Skin epidermis (tissue), 12 donors: ENCODE data around the gene CHMP3.
"Not testable (repeated sequence)": the region's sequence is repeated elsewhere in the genome, so short reads cannot be mapped to it uniquely, and the experiment has no call there.

Experiments
- H3K27ac ChIP-seq, 21 experiments: fragments of 200-600 bp; sonication (generic) in 11 of 21; one replicate each; pipeline ENCODE4 v1.5.0; 2020; ENCODE audit warnings: mild to moderate bottlenecking in 3 of 21, inconsistent platforms in 2 of 21, moderate library complexity in 2 of 21
- H3K4me3 ChIP-seq, 7 experiments: fragments of 200-600 bp; sonication (generic) in 2 of 7; one replicate each; pipeline ENCODE4 v1.5.0; 2020; ENCODE audit warnings: inconsistent platforms in 2 of 7, mild to moderate bottlenecking in 2 of 7, moderate library complexity in 1 of 7

Gene CHMP3

DNA sequence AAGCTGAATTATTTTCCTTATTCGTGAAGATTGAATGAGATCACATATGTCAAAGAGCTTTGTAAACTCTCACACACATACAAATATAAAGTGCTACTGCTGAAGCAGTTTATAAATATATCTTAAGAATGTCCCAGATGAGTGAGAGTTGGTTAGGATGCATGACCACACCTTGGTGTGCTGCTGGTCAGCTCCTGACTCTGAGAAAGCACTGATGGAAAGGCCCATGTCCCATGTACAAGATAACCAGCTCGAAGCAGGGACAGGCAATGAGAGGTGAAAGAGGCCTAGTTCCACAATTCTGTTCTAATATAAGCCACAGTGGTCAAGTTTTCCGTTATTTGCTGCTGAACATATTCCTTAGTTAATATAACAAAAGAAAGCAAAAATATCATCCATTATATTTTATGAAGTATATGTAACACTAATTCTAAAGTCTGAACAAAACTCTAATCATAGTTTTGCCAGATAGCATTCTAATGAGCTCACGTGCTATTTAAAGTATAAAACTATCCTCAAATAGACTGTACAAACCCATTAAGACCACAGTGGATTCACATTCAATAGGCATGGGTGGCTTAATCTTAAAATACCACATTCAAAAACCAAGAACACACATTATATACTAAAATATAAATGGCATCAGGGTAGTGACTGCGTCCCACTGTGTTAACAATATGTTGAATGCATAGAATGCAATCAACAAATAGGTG lies 49.1 kb downstream of the CHMP3 start:
- no peak overlapping the region for H3K4me3 ChIP-seq
- no peak overlapping the region for H3K27ac ChIP-seq

DNA sequence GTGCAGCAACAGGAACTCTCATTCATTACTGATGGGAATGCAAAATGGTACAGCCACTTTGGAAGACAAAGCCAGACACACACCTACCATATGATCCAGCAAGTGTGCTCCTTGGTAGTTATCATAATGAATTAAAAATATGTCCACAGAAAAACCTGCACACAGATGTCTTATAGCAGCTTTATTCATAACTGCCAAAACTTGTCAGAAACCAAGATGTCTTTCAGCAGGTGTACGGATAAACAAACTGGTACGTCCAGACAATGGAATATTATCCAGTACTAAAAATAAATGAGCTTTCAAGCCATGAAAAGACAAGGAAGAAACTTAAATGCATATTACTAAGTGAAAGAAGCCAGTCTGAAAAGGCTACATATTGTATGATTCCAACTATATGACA lies 50.4 kb downstream of the CHMP3 start:
- Histone ChIP-seq H3K4me3 (no peak overlapping the region), H3K27ac (no peak overlapping the region)

DNA sequence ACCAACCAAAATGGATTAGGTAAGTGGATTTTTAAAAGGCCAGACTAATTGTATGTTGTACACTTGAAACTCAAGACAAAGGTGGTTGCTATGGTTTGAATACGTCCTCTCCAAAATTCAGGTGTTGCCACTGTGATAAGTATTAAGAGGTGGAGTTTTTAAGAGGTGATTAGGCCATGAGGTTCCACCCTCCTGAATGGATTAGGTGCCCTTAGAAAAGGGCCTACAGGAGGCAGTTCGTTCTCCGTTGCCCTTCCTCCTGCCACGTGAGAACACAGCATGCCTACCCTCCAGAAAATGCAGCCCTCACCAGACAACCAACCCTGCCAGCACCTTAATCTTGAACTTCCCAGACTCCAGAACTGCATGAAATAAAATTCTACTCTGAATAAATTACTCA lies 51.2 kb downstream of the CHMP3 start:
- Histone ChIP-seq H3K4me3 (no peak overlapping the region), H3K27ac (no peak overlapping the region)

DNA sequence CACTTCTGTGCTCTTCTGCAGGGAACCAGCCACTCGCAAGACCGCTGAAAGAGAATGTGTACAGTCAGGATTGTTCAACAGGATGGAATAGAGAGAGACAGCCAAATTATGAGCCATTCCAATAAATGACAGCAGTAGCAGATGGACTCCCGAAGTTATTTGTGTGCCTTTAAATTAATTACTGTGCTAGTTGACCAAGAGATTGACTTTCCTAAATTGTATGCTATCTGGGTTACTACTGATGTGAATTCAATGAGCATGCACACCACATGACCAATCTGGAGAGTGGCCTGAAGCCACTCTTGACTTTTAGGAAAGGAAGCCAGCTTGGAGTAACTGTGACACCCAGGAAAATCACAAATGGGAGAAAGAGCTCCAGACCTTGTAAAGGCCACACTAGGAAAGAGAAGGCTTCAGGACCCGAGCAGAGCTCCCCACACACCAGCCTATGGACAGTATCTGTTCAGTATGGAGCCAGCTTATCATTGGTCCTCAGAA lies 52.8 kb downstream of the CHMP3 start:
- no peak overlapping the region for H3K27ac ChIP-seq

DNA sequence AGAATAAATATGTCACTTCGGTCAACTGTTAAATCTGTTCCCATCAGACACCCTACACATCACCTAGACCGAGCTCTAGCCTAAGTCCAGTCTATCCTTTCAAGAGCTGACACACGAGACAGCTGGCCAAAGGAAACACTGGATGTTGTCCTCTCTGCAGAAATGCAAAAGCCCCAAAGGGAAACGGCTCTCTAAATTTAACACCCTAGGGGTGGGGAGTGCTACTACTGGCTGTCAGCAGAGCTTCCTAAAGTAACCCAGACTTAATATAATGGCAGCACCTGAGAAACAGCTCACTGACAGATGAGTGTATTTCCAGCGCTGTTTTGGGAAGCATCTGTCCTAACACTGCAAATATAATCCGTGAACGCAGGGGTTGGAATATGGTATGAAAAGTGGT lies 55.6 kb downstream of the CHMP3 start:
- no peak overlapping the region for H3K27ac ChIP-seq
- no peak overlapping the region for H3K4me3 ChIP-seq

More for the DNA sequence above, 52.8 kb downstream of the CHMP3 start:
- H3K4me3 ChIP-seq, result no peak overlapping the region

DNA sequence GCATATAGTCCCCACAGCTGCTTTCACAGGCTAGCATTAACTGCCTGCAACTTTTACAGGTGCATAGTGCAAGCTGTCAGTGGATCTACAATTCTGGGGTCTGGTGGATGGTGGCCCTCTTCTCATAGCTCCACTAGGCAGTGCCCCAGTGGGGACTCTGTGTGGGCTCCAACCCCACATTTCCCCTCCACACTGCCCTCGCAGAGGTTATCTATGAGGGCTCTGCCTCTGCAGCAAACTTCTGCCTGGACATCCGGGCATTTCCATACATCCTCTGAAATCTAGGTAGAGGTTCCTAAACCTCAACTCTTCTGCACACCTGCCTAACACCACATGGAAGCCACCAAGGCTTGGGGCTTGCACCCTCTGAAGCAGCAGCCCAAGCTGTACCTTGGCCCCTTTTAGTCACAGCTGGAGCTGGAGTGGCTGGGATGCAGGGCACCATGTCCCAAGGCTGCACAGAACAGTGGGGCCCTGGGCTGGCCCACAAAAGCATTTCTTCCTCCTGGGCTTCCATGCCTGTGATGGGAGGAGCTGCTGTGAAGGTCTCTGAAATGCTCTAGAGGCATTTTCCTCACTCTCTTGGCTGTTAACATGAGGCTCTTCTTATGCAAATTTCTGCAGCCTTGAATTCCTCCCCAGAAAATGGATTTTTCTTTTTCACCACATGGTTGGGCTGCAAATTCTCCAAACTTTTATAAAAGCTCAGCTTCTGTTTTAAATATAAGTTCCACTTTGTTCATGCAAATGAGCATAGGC lies 62.7 kb downstream of the CHMP3 start:
- H3K27ac ChIP-seq, result no peak overlapping the region
- no peak overlapping the region for H3K4me3 ChIP-seq

DNA sequence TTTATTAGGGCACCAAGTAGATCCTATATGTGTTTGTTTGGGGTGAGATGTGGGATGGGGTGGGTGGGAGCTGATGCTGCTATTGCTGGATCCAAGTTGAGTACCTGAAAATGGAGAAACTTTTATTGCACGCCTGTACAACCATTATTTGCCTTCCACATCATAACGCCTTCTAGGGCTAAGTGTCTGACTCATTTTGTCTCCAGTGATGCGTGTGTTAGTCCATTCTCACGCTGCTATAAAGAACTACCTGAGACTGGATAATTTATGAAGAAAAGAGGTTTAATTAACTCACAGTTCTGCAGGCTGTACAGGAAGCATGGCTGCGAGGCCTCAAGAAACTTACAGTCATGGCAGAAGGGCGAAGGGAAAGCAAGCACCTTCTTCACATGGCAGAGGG lies 63.9 kb downstream of the CHMP3 start:
- H3K4me3 ChIP-seq, result no peak overlapping the region
- H3K27ac ChIP-seq, result no peak overlapping the region

DNA sequence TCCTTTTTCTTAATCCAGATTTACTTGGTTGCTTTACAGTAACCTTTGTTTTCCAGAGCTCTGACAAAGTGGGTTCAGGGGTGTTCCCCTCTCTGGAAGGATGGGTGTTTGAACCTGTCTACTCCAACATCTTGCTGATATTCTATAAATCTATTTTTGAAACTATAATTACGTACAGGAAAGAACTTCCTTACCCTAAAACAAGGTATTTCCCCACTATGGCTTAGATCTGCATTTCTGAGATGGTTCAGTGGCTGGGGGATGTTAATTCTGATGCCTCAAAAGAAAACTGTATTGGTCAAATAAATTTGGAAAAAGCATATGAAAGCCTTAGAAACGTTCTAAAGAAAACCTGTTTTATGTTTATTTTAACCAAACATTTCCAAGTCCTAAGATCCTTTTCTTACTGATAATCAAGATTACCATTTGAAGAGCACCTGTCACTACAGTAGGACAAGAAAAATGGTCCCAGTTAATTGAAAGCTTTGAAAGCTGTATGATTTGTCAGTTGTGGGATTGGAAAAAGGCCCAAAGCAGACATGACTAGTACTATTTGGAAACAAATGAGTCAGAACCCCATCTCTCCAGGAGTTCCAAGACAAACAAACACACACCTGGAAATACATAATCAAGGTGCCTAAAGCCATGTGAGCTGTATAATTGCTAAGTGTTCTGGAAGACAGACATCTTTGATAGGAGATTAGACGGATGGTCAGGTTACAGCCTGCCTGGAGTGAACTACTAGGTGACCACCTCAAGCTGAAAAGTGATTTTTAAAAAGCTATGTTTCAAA lies 64.6 kb downstream of the CHMP3 start:
- Histone ChIP-seq H3K27ac (no peak overlapping the region), H3K4me3 (no peak overlapping the region)

DNA sequence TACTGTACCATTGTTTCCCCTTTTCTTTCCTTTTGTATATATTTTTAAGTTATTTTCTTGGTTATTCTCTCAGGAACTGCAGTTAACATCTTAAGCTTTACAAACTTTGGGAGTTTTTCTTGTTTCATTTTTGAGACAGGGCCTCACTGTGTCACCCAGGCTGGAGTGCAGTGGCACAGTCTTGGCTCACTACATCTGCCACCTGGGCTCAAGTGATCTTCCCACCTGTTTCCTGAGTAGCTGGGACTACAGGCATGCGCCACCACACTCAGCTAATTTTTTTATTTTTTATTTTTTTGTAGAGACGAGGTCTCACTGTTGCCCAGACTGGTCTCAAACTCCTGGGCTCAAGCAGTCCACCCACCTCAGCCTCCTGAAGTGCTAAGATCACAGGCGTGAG lies 66.9 kb downstream of the CHMP3 start:
- H3K4me3 ChIP-seq, H3K27ac ChIP-seq: not testable (repeated sequence)

DNA sequence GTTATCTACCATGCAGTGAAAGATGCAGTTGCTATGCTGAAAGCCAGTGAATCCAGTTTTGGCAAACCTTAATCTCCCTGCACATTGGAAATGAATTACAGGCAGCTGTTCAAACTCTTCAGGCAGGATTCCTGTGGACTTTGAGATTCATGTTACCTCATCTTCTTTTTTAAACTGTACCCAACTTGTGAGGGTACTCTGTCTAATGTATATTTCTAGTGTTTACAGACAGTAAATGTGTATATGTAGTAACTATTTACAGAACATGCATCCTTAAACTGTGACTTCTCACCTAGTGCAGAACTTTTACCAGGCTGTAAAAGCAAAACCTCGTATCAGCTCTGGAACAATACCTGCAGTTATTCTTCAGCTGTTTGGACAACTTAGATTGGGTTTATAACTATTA lies 71.2 kb downstream of the CHMP3 start:
- Histone ChIP-seq H3K4me3 (no peak overlapping the region), H3K27ac (no peak overlapping the region)

DNA sequence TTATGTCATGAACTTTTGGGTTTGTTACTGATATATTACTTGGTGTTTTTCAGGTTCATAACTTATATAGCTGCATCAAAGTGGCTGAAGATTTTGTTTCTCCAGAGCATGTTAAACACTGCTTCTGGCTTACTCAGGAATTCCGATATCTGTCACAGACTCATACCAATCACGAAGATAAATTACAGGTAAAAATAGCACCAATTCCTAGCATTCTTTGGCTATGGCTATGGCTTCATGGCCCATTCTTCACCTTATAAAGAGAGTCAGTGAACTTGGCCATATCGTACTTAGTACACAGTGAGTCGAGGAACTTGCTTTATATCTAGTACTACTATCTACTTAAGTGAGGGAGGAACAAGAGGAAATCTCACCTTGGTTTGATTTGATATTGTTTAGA lies 72.2 kb downstream of the CHMP3 start:
- H3K4me3 ChIP-seq, result no peak overlapping the region
- no peak overlapping the region for H3K27ac ChIP-seq

DNA sequence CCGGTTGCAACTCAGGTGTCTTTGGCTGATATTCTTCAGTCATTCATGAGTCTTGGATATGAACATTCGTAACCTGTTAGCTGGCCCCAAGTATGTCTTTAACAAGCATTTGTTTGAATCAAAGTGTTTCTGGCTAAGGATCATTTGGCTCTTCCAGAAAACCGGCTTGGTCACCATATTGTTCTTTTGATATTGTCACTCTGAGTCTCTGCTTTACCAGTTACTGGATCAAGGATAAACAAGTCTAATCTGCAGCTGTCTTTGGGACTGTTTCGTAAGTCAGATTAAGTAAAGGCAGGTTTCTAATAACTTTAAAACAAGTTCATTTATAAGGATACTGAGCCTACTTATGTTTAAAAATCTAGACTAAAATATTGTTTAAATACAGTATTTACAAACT lies 73.0 kb downstream of the CHMP3 start:
- Histone ChIP-seq H3K4me3 (no peak overlapping the region), H3K27ac (no peak overlapping the region)

DNA sequence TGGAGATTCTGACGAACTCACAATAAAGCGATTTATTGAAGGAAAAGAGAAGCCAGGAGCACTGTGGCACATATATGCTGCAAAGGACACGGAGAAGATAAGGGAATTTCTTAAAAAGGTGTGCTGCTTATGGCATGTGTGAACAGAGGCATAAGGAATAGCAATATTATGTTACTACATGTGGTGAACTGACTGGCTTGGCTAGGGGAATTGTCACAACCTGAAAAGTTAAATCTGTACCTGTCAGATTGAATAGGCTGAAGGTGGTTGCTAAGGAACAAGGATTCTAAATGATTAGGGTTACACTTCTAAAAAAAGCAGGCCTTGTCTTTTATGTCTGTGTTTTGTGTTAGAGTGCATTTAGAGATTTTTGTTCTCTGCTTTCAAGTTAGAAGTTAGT lies 73.7 kb downstream of the CHMP3 start:
- Histone ChIP-seq H3K4me3 (no peak overlapping the region), H3K27ac (no peak overlapping the region)

DNA sequence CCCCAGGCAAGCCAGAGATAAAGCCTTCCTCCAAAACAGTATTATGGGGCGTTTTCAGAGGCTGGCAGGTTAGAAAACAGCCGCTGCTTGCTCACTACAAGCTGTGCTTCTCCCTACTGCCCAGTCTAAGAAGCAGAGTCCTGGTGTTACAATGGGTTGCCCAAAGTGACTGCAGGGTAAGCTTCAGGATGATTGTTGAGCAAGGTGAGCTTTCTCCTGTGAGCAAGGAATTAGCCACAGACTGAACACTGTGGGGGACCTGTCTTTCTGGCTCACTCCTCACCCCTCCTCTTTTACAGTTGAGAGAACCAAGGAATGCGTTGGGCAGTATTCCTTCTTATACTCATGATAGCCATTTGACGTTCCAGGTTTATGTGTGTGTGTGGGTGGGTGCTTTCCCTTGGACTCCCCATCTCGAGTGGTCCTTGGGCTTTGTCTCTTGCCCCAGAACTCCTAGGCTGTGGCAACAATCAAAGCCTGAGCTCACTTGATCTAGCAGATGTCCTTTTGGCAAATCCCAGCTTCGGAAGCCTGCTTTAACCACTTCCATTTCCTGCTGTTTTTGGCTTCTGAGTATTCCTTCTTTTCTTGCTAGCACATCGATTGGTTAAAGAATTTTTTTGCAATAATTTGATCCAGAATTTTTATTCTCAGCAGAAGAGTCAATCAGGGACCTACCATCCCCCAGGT lies 74.5 kb downstream of the CHMP3 start:
- no peak overlapping the region for H3K27ac ChIP-seq
- no peak overlapping the region for H3K4me3 ChIP-seq

DNA sequence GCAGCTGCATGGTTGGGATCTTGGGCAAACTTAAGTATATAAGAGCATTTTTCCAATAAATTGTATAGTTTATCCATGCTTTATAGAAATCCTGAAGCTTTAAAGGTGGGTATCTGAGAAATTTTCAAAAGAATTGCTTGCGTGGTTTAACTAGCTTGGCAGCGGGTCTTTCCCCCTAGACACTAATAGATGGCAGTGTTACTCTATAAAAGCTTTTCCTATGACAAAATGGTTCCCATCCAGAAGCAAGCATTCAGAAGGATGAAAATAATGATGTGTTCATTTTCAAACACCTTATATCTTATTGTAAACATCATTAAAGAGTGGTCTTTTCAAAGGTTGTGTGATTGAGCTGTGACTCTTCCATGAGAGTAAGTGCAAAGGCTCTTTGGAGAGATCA lies 76.2 kb downstream of the CHMP3 start:
- Histone ChIP-seq H3K4me3 (no peak overlapping the region), H3K27ac (no peak overlapping the region)

DNA sequence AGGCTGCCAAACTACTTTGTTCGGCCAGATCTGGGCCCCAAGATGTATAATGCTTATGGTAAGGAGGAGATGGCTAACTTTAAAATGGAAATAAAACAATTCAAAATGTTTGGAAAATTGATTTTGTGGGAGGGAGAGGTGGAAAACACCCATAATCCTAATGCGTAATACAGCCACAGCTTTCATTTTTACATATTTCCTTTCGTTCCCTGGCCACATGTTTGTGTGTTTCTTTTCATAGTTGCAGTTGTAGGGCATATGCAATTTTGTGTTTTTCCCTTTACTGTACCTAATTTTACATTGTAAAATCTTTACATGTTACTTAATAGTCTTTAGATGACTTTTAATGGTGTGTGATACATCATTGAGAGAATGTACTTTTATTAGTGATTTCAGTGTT lies 77.4 kb downstream of the CHMP3 start:
- Histone ChIP-seq H3K4me3 (no peak overlapping the region), H3K27ac (no peak overlapping the region)

DNA sequence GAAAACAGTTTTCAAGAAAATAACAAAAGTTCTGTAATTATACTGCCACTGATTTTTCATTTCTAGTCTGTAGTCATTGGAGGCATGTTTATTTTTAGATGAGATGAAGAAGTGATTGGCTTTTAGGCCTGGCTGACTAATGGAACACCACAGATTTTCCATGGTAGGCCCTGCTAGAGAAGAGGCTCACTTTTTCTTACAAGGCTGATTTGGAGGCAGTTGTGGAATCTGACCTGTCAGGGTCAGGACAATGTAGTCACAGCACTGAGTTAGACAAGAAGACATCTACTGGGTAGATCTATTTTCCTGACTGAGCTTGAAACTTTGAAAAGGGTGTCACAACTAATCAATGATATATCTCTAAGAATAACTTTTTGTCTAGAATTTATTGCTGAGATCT lies 78.1 kb downstream of the CHMP3 start:
- Histone ChIP-seq H3K27ac (no peak overlapping the region), H3K4me3 (no peak overlapping the region)

DNA sequence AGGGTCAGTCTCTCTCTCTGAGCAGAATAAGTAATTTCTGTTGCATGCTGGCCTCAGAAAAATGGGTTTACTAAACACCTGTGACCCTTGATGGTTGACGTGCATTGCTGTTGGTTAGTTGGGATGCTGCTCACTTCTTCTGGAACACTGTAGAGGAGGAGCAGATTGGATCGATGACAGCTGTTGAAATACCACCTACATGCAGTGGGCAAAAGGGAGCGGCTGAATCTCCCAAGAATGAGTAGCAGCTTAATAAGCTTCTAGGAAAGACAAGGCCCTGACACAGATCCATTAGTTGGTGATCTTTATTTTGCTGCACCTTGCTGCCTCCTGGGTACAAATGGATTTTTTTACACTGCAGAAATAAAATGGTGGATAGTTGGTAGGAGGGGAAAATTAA lies 78.9 kb downstream of the CHMP3 start:
- Histone ChIP-seq H3K27ac (no peak overlapping the region), H3K4me3 (no peak overlapping the region)

DNA sequence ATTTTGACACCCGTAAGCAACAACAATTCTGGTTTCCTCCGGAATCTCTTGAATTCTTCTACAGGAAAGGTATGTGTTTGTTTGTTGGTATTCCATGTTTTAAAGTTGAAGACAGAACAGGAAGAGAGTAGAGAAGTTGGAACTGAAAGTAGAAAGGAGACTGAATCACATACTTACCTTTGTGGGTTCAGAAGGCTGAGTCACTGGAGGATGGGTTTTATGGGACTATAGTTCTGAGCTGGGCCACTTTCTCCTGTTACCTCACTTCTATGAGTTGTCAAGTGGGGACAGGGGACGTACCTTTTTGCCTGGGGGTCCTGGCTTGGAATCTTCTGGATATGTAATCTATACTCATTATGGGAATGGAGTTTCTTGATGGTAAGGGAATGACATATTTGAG lies 81.2 kb downstream of the CHMP3 start:
- peak overlapping the region in 2 of 21 experiments; percentile 1 to 7 for H3K27ac ChIP-seq
- no peak overlapping the region for H3K4me3 ChIP-seq

DNA sequence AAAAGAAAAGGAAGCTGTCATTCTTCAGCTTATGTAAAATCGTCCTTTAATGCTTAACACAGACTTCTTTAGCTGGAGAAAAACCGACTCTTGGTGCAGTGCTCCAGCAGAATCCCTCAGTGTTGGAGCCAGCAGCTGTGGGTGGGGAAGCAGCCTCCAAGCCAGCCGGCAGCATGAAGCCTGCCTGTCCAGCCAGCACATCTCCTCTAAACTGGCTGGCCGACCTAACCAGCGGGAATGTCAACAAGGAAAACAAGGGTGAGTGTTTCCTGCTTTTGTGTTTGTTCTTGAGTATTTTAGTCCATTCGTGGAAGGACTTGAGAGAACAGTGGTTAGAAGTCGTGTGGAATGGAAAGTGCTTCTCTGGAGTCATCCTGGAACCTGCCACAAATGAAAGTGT lies 83.1 kb downstream of the CHMP3 start:
- H3K27ac ChIP-seq, result peak overlapping the region in 2 of 21 experiments; percentile 13 to 34
- H3K4me3 ChIP-seq, result no peak overlapping the region
